Kidney (tissue), 14 donors: ENCODE results near the gene STAB2. TPM values are rescaled to one million over a fixed set of nuclear protein-coding genes. Genes with fewer than 3 reads are reported as not detected.

ENCODE experiments used
- DNase-seq, 5 donors: peaks; one replicate each; pipeline ENCODE4 v3.0.0-alpha.2; 2013 to 2020
- FAIRE-seq: peaks from 2 replicates; lab custom pipeline; 2012; peaks lifted over from hg19 to GRCh38; lab: Jason Lieb, UNC
- H3K27ac ChIP-seq, 2 donors: one replicate each; pipeline ENCODE4 v1.7.0; 2013; ENCODE audit warnings: low read depth in 2 of 2, low read length in 2 of 2, inconsistent platforms in 1 of 2
- H3K27me3 ChIP-seq: one replicate; pipeline ENCODE4 v1.7.1; 2013; ENCODE audit warnings: low read length, inconsistent platforms; ENCODE audit not compliant: control insufficient read depth, insufficient read depth
- H3K36me3 ChIP-seq, 3 donors: one replicate each; pipeline versions ENCODE4 v1.7.0 to v1.7.1; 2013; ENCODE audit warnings: low read length in 3 of 3, control low read depth in 1 of 3, inconsistent platforms in 1 of 3; ENCODE audit not compliant: insufficient read depth in 3 of 3, control insufficient read depth in 2 of 3
- H3K4me1 ChIP-seq, 3 donors: one replicate each; pipeline versions ENCODE4 v1.7.0 to v1.7.1; 2013; ENCODE audit warnings: low read length in 3 of 3, inconsistent platforms in 1 of 3, low read depth in 1 of 3; ENCODE audit not compliant: control insufficient read depth in 2 of 3, insufficient read depth in 2 of 3
- H3K4me3 ChIP-seq, 3 donors: one replicate each; pipeline versions ENCODE4 v1.7.0 to v1.8.1; 2013; ENCODE audit warnings: low read length in 3 of 3, control low read depth in 1 of 3, inconsistent platforms in 1 of 3
- H3K9ac ChIP-seq, 3 donors: one replicate each; pipeline versions ENCODE4 v1.7.0 to v1.7.1; 2013; ENCODE audit warnings: low read length in 3 of 3, control low read depth in 1 of 3, inconsistent platforms in 1 of 3
- H3K9me3 ChIP-seq, 3 donors: one replicate each; pipeline versions ENCODE4 v1.7.0 to v1.7.1; 2013; ENCODE audit warnings: low read length in 3 of 3, control low read depth in 1 of 3, inconsistent platforms in 1 of 3; ENCODE audit not compliant: control insufficient read depth in 2 of 3, insufficient read depth in 1 of 3
- intact Hi-C: fragments of 100-400 bp; cut with DNase I; formaldehyde crosslinking; loops from one replicate; pipeline ENCODE4 v1.11.1; 2022
- polyA plus RNA-seq: library from polyadenylated mRNA; stranded (reverse); fragments of 350-450 nt; fragmentation: Illumina TruSeq; extraction: RNeasy Lipid Tissue Mini Kit (QIAGEN cat#74804); gene quantifications from one replicate; pipeline ENCODE4 v1.2.3, GENCODE V29; 2014; ENCODE audit warnings: low read depth, low replicate concordance; ENCODE audit not compliant: insufficient read depth
- total RNA-seq: library from RNA; stranded (reverse); fragmentation: NEBNext Ultra II Directional; extraction: Animal tissue kit (Norgen Biotek cat#: 25700); gene quantifications from one replicate; pipeline ENCODE4 v1.2.1, GENCODE V29; 2021
- TF ChIP-seq, protein P1 (sequence below): IDR thresholded peaks from 3 replicates; pipeline ENCODE4 v1.5.1; 2012; ENCODE audit warnings: mild to moderate bottlenecking, moderate library complexity, borderline replicate concordance; ENCODE audit not compliant: insufficient read depth; ENCODE audit errors: extremely low read depth
- donor health status: control.
- donor health status: control.
- donor health status: control.
- donor health status: control.
- donor health status: control.
- donor health status: DM: yes; HTN: yes; CAD: no.
- donor health status: Normal renal cell carcinoma (clear cell type).

The STAB2 gene
- total and polyA plus RNA-seq, 2 donors from 2014 or later = 0.16 TPM; not detected in 1

- Histone ChIP-seq H3K4me3 (no peak overlapping the region), H3K36me3 (no peaks in the 10 kb centered on the region), H3K4me1 (no peaks in the 10 kb centered on the region), H3K27ac (no peak overlapping the region), H3K9me3 (no peaks in the 10 kb centered on the region), H3K9ac (no peak overlapping the region), H3K27me3 (no peaks in the 10 kb centered on the region)
- intact Hi-C loops = no loop called here
- FAIRE-seq (no peak), DNase-seq (no peak)
- TF ChIP-seq, protein P1, sequence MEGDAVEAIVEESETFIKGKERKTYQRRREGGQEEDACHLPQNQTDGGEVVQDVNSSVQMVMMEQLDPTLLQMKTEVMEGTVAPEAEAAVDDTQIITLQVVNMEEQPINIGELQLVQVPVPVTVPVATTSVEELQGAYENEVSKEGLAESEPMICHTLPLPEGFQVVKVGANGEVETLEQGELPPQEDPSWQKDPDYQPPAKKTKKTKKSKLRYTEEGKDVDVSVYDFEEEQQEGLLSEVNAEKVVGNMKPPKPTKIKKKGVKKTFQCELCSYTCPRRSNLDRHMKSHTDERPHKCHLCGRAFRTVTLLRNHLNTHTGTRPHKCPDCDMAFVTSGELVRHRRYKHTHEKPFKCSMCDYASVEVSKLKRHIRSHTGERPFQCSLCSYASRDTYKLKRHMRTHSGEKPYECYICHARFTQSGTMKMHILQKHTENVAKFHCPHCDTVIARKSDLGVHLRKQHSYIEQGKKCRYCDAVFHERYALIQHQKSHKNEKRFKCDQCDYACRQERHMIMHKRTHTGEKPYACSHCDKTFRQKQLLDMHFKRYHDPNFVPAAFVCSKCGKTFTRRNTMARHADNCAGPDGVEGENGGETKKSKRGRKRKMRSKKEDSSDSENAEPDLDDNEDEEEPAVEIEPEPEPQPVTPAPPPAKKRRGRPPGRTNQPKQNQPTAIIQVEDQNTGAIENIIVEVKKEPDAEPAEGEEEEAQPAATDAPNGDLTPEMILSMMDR = no peak
These were observed 89.8 kb downstream of the STAB2 start for GRCh38 chr12:103676893-103677292.

GRCh38 chr12:103677341-103677740, 90.3 kb downstream of the STAB2 start:
- intact Hi-C loops = no loop called here
- Histone ChIP-seq H3K4me3 (no peak overlapping the region), H3K9ac (no peak overlapping the region), H3K27me3 (no peaks in the 10 kb centered on the region), H3K27ac (no peak overlapping the region), H3K36me3 (no peaks in the 10 kb centered on the region), H3K9me3 (no peaks in the 10 kb centered on the region), H3K4me1 (no peaks in the 10 kb centered on the region)
- no peak for FAIRE-seq
- TF ChIP-seq, protein P1 = no peak
- peak in 1 of 5 donors; percentile 17 for DNase-seq

DNA sequence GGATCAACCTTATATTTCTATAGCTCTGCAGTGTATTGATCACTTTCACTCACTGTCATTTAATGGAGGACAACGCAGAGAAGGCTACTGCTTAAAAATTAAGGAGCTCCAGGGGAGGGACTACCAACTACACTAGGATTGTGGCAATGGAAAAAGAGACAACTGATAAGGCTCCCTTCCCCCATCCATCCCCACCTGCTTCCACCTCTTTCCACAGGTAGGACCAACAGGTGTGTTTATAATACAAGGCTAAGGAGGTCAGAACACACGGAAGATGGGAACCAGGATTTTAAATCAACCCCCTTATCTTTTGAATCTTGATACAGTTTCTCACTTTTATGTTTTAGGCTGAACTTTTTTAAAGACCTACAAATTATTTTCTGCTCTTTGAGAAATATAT, 90.8 kb downstream of the STAB2 start:
- no peak for DNase-seq
- no peak overlapping the region for H3K27ac ChIP-seq
- no peaks in the 10 kb centered on the region for H3K27me3 ChIP-seq
- H3K4me3 ChIP-seq = no peak overlapping the region
- H3K9ac ChIP-seq = no peak overlapping the region
- FAIRE-seq = no peak
- H3K4me1 ChIP-seq = no peaks in the 10 kb centered on the region
- no peaks in the 10 kb centered on the region for H3K36me3 ChIP-seq
- no peaks in the 10 kb centered on the region for H3K9me3 ChIP-seq
- intact Hi-C loops = no loop called here
- TF ChIP-seq, protein P1 = no peak
